SK-N-SH (cell line): ENCODE data around the gene ZPBP.

ENCODE experiments used
- CTCF ChIP-seq: fragments of 200-600 bp; sonication (generic); IDR thresholded peaks from 2 replicates; pipeline ENCODE4 v1.6.1; 2017; ENCODE audit warnings: antibody characterized with exemption, mild to moderate bottlenecking, moderate library complexity
- EZH2phosphoT487 ChIP-seq: fragments of 200-600 bp; sonication (generic); IDR thresholded peaks from 2 replicates; pipeline ENCODE4 v1.6.1; 2017; ENCODE audit warnings: low read depth, mixed run types, mild to moderate bottlenecking, antibody characterized with exemption, moderate library complexity, borderline replicate concordance
- GABPA ChIP-seq: IDR thresholded peaks from 2 replicates; pipeline ENCODE4 v1.4.0; 2012; ENCODE audit warnings: low read depth, mild to moderate bottlenecking
- MXI1 ChIP-seq: IDR thresholded peaks from 2 replicates; pipeline ENCODE4 v1.6.1; 2012; ENCODE audit warnings: mild to moderate bottlenecking, low read depth, low read length, improper control_type of control experiment
- NRF1 ChIP-seq: IDR thresholded peaks from 2 replicates; pipeline ENCODE4 v1.6.1; 2012; ENCODE audit warnings: low read depth, mild to moderate bottlenecking, low read length
- RFX5 ChIP-seq: IDR thresholded peaks from 2 replicates; pipeline ENCODE4 v1.6.1; 2012; ENCODE audit warnings: mild to moderate bottlenecking, improper control_type of control experiment, low read length
- SIN3A ChIP-seq: IDR thresholded peaks from 2 replicates; pipeline ENCODE4 v1.6.1; 2012; ENCODE audit warnings: low read depth, mild to moderate bottlenecking, low read length, moderate library complexity, borderline replicate concordance
- SMC3 ChIP-seq: IDR thresholded peaks from 2 replicates; pipeline ENCODE4 v1.6.1; 2012; ENCODE audit warnings: low read depth, low read length, improper control_type of control experiment

GRCh38 chr7:50095634-50096033 lies 2.6 kb upstream of the ZPBP start:
- TF ChIP-seq NRF1 (no peak), CTCF (no peak), RFX5 (no peak), GABPA (no peak), MXI1 (no peak), EZH2phosphoT487 (no peak), SIN3A (no peak), SMC3 (no peak)
